HG02840 (cell line): ENCODE results near the gene RPRML.
"Not testable (repeated sequence)": the region's sequence is repeated elsewhere in the genome, so short reads cannot be mapped to it uniquely, and the experiment has no call there.

Experiments
- ATAC-seq: cut with Tn5 transposase; IDR thresholded peaks from one replicate; pipeline ENCODE4 v1.9.1; 2021; ENCODE audit warnings: mild to moderate bottlenecking, moderate library complexity, moderate number of reproducible peaks; ENCODE audit not compliant: unreplicated experiment, low FRiP score

RPRML gene

DNA sequence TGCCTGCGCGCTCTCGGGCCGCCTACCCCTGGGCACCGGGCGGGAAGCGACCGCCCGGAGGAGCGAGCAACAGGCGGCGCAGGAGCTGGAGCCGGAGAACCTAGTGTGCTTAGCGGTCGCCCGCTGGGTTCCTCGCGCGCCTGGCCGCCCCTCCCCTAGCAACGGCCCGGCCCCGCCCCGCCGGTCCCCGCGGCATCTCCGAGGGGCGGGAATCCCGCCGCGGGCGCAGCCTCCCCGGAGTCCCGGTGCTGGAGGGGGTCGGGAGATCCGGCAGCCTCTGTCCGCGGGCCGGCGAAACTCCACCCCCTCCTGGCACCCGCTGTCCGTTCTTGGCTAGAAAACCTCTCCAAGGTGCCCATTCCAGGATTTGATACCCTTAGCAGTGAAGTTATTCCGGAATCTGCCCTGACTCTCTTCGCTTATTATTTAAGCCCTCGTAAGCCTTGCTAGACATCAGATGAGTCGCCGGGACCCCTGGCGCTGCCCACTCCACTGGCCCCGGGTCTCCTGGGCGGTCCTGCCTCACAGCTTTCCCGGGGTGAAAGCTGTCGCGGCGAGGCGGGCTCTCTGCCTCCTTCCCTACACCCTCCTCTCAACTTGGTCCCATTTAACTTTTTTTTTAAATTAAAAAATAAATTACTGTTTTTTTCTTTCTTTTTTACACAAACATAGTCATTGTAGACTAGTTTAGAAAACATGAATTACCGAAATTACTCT, at the start of gene RPRML:
Gene RPRML (minus strand): TSS at position 107 of the 717 bp plus-strand sequence. CDS start 246 bp downstream, outside the sequence.
- no peak for ATAC-seq

DNA sequence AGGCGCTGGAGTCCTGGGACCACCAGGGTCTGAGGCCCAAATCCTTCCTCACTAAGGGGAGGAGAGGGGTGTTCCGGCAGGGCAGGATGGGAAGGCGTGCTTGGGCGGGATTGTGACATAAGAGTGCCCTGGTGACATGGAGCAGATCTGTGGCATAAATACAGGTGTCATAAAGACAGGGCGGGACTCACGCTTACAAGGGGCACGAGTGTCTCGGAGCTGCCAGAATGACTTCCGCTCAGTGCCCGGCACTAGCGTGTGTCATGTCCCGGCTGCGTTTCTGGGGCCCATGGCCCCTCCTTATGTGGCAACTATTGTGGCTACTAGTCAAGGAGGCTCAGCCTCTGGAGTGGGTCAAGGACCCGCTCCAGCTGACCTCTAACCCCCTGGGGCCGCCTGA, 37.9 kb upstream of the RPRML start:
- not testable (repeated sequence) for ATAC-seq

DNA sequence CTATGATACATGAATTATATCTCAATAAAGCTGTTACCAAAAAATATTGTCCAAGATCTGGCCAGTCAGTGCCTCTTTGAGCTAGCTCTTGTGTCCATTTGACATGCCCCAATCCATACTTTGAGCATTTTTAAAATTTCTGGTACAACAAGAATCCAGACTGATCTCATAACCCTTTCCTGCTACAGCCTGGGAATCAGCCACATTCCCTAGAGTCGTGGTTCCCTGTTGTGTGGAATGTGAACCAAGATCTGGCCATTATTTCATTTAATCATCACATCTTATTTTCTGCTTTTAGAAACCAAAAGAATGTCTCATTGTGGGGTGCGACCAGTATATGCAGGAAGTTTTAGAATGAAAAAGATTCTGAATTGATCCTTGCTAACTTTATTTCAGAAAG, 34.3 kb upstream of the RPRML start:
- no peak for ATAC-seq

- ATAC-seq, result no peak
Measured at GRCh38 chr17:47012457-47012856, 33.4 kb upstream of the RPRML start.

DNA sequence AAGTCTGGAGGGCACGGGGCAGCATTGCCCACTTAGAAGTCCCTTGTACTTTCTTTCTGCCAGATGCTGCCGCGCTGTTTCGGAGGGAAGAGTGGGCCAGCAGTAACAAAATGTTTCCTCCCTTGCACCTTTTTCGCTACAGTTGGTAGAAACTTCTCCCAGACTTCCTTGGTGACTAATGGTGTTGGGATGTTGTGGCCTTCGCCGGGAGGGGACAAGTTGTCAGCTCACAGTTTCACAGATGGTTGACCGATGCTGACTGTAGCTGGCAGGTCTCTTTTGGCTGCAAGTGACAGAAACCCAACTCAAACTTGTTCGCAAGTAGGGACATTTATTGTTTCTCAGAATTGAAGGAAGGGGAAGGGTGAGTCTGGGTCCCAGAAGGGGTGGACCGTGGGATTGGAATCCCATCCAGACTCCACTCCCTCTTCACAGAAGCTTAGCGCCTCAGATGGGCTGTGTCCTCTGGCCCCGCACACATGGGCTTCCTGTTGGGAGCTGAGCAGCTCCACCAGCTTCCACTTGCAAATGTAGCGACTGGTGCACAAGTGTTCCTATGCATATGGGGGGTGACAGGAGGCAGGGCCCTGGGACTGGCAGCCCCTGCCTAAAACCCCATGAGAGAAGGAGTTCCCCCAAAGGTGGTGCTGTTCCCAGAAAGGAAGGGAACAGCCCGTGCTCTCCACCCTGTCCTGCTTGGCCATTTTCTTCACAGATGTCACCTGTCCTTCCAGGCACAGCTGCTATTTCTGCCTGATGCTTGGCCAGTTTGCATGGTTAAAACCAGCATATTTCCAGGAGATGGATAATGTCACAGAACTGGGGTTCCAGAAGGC, 30.9 kb upstream of the RPRML start:
- no peak for ATAC-seq

- no peak for ATAC-seq
Measured at GRCh38 chr17:47004906-47005305, 25.9 kb upstream of the RPRML start.

GRCh38 chr17:47003864-47004263, 24.8 kb upstream of the RPRML start:
- not testable (repeated sequence) for ATAC-seq

DNA sequence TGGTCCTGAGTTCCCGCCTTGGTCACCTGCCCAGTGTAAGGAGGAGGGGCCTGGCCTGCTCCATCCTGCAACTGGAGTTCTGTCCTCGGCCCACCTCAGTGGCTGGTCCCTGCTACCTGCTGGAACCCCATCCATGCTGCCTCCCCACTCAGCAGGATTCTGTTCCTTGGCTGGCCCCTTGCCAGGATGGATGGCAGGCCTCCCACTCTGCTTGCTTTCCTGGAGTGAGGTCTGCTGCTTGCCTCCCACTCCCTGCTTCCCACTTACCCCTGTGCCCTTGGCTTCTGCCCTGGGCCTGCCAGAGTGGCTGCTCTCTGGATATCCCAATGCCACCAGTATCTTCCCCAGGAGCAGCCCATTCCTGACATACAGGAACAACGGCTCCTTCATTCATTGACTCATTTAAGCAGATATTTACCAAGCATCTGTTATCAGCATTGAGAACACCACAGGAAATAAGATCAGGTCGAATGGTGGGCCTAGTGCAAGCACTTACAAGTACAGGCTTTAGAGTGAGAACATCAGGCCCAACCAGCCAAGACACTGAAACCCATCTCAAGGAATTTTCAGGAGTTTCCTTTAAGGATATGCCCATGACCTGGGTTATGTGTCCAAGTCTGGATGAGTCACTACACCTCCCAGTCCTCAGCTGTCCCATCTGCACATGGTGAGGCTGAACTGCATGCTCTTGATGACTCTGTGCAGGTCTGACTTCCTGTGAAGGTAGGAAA, 17.0 kb upstream of the RPRML start:
- no peak for ATAC-seq

DNA sequence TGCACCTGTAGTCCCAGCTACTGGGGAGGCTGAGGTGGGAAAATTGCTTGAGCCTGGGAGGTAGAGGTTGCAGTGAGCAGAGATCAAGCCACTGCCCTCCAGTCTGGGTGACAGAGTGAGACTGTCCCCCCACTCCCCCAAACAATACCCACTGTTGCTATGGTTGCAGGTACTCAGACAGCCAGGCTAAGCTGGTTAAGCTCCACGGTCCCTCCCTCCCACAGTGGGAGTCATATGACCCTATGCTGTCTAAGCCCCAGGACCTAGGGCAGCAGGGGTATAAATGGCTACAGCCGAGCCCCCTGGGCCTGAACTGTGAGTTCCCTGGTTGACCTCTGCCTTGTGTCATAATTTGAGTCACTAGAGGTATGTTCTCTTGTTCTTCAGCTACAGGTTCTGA, 15.9 kb upstream of the RPRML start:
- ATAC-seq, result no peak

DNA sequence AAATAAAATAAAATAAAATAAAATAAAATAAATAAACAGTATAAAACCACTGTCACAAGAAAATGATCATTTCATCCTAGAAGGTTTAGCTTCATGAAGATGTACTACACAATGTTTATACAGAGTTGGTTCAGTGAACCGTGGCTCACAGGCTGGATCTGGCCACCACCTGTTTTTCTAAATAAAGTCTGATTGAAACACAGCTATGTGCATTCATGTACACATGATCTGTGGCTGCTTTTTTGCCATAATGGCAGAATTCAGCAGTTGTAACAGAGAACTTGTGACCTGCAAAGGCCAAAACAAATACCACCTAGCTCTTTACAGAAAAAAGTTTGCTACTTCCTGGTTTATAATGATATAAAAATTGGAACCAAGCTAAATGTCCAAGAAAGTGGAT, 12.6 kb upstream of the RPRML start:
- no peak for ATAC-seq

GRCh38 chr17:46989637-46990431, 10.8 kb upstream of the RPRML start:
- ATAC-seq, result no peak

DNA sequence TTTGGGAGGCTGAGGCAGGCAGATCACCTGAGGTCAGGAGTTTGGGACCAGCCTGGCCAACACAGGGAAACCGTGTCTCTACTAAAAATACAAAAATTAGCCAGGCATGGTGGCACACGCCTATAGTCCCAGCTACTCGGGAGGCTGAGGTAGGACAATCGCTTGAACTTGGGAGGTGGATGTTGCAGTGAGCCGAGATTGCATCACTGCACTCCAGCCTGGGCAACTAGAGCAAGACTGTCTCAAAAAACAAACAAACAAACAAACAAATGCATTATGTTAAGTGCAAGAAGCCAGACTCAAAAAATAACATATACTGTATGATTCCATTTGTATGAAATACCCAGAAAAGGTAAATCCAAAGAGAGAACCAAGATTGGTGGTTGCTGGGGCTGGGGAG, 8.9 kb upstream of the RPRML start:
- ATAC-seq, result not testable (repeated sequence)

GRCh38 chr17:46986366-46986765, 7.3 kb upstream of the RPRML start:
- ATAC-seq, result no peak

DNA sequence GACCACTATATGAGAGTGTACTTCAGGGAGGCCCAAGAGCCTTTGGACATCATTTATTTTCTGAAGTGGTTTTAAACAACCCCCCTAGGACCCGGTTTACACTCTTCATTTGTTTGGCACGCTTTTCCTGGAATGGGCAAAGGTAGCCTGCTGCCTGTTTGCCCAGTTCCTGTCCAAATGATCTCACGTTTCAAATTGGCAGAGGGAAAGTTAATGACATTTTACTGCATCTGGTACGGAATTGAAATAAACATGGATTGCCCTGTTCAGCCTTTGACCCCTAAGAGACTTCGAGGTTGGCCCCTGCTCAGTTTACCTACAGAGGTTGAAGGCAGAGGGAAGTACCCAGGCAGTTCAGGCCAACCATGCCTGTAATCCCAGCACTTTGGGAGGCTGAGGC, 5.8 kb upstream of the RPRML start:
- no peak for ATAC-seq

DNA sequence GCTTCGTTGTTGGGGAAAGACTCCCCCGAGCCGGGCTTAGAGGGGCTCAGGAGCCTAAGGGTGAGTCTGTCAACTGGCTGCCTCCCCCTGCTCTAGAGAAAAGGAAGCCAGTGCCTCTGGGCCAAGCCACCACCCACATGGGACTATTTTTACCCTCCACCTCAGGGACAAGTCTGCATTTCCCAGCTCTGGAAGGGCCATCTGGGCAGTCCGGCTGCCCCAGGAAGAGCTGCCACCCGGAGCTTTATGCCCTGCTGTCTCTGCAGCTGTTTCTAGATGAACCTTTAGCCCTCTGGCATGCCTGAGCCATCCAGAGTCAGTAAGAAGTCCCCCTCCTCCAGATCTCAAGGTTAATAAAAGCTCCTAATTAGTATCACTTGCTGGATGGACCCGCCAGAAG, 5.3 kb upstream of the RPRML start:
- ATAC-seq, result no peak

- ATAC-seq, result no peak
Measured at GRCh38 chr17:46983782-46984181, 4.7 kb upstream of the RPRML start.

DNA sequence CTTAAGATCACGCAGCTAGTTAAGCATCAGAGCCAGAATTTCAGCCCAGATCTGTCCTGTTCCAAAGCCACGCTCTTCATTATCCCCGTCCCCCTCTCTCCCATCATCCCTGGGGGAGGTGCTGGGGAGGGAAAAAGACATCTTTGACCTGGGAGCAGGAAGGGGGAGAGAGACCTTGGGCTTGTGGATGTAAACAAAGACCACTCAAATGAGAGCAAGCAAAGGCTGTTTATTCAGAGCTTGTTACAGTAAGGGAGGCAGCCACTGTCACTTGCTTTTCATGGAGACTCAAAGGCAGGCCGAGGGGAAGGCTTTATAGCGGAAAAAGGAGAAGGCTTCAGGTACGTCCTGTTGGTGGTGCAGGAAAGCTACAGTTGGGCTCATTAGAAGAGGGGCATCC, 3.5 kb upstream of the RPRML start:
- no peak for ATAC-seq

DNA sequence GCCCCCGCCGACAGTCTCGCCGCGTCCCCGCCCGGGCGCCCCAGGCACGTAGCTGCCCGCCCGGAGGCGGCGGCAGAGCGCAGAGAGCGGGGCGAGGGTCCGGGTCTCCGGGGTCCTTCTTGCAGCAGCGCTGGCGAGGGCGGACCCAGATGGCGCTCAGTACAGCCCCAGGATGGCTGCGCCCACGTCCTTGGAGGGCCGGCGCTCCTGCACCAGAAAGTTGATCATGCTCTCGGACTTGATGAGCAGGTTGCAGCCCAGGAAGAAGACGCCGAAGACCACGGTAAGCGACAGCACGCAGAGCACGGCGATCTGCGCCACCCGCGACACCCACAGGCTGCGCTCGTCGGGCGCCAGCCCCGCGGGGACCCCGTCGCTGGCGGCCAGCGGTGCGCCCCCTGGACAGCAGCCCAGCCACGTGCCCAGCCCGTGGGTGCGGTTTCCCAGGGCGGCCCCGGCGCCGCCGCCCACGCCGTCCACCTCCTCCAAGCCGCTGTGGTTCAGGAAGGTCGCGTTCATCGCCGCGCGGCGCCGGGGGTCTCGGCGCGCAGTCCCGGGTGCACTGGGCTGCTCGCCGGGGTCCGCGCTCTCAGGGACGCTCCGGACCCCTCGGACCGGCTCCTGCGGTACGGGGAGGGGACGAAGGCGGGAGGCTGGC, 435 bp downstream of the RPRML start:
- ATAC-seq, result no peak

DNA sequence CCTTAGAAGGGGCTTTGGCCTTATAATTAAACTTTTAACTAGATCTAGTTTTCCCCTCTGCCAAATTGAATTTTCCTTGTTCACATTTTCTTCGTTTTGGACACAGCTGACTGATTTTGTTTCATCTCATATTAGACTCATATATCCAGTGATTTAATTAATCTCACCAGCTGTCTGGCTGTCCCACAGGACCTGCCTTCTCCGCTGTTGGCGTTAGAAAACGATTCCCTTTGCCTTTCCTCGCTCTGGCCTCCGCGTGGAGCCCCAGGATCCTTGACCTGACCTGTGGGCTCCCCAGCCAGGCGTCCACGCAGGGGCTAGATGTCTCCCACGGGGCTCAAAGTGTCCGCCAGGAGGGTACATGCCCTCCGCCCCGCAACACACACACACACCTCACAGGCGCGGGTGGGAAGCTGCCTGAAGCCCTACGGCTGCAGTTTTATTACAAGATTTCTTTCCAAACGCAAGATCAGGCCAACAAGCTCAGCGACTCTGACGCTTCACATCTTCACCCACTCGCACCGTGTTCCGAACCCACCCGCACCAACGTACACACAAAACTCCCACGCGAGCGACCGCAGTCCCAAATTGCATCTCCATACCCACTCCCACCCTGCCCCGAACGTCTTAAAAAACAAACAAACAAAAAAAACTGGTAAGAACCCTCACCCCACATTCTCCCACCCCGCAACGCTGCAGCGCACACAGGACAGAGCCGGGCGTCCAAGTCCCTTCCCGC, 1.1 kb downstream of the RPRML start:
- ATAC-seq, result no peak
